MM.1S (cell line): ENCODE data around the gene TLCD5.

Experiments used
- CTCF ChIP-seq: fragments of 300-600 bp; sonication (generic); IDR thresholded peaks from 2 replicates; pipeline ENCODE4 v1.5.1; 2016; ENCODE audit warnings: antibody characterized with exemption, low read length, mixed read lengths
- EZH2 ChIP-seq: fragments of 300-600 bp; sonication (generic); optimal IDR thresholded peaks from 2 replicates; pipeline ENCODE3; 2017; ENCODE audit warnings: low read depth, mild to moderate bottlenecking, antibody characterized with exemption, low read length, mixed read lengths
- EZH2phosphoT487 ChIP-seq: fragments of 300-600 bp; sonication (generic); IDR thresholded peaks from 2 replicates; pipeline ENCODE4 v1.6.1; 2018; ENCODE audit warnings: antibody characterized with exemption, low read length

GRCh38 chr11:120296554-120296953 is 28.5 kb upstream of the TLCD5 start:
- TF ChIP-seq CTCF (no peak), EZH2 (no peak), EZH2phosphoT487 (no peak)
